Measurements from ENCODE around the gene GALR1.

- TF ChIP-seq, protein P1, sequence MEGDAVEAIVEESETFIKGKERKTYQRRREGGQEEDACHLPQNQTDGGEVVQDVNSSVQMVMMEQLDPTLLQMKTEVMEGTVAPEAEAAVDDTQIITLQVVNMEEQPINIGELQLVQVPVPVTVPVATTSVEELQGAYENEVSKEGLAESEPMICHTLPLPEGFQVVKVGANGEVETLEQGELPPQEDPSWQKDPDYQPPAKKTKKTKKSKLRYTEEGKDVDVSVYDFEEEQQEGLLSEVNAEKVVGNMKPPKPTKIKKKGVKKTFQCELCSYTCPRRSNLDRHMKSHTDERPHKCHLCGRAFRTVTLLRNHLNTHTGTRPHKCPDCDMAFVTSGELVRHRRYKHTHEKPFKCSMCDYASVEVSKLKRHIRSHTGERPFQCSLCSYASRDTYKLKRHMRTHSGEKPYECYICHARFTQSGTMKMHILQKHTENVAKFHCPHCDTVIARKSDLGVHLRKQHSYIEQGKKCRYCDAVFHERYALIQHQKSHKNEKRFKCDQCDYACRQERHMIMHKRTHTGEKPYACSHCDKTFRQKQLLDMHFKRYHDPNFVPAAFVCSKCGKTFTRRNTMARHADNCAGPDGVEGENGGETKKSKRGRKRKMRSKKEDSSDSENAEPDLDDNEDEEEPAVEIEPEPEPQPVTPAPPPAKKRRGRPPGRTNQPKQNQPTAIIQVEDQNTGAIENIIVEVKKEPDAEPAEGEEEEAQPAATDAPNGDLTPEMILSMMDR (conservative IDR thresholded peaks at IDR 0.05), result no peak
- no peak for TF ChIP-seq ZFX (IDR thresholded peaks at IDR 0.05)
These were observed 26.4 kb upstream of the GALR1 start for GRCh38 chr18:77223221-77223639.

Data from C4-2B (cell line).